ENCODE results near the gene C16orf96.
A peak's percentile ranks its signal among the peaks of the same experiment; 100 is the strongest.
"Not testable (repeated sequence)": the region's sequence is repeated elsewhere in the genome, so short reads cannot be mapped to it uniquely, and the experiment has no call there.

C16orf96 gene

DNA sequence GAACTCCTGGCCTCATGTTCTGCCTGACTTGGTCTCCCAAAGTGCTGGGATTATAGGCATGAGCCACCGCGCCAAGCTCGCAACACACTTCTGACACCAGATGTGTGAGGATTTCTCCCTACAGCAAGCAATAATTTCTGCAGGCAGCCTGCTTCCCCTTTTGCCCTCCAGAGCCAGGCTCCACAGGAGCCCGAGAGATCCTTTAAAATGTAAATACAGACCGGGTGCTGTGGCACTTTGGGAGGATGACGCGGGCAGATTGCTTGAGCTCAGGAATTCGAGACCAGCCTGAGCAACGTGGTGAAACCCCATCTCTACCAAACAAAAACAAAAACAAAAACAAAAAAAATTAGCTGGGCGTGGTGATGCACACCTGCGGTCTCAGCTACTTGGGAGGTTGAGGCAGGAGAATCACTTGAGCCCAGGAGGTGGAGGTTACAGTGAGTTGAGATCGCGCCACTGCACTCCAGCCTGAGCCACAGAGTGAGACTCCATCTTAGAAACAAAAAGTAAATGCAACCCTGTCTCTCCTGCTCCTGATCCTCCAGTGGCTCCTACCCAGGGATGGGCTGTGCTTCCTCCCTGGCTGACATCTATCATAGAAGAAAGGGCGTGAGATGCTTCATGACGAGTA is 14.7 kb downstream of the C16orf96 start:
- TF ChIP-seq, protein P1, sequence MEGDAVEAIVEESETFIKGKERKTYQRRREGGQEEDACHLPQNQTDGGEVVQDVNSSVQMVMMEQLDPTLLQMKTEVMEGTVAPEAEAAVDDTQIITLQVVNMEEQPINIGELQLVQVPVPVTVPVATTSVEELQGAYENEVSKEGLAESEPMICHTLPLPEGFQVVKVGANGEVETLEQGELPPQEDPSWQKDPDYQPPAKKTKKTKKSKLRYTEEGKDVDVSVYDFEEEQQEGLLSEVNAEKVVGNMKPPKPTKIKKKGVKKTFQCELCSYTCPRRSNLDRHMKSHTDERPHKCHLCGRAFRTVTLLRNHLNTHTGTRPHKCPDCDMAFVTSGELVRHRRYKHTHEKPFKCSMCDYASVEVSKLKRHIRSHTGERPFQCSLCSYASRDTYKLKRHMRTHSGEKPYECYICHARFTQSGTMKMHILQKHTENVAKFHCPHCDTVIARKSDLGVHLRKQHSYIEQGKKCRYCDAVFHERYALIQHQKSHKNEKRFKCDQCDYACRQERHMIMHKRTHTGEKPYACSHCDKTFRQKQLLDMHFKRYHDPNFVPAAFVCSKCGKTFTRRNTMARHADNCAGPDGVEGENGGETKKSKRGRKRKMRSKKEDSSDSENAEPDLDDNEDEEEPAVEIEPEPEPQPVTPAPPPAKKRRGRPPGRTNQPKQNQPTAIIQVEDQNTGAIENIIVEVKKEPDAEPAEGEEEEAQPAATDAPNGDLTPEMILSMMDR (conservative IDR thresholded peaks at IDR 0.05; ENCODE audit: control insufficient read depth, insufficient read depth, low read depth, low read length): no peak
- no peak for DNase-seq (ENCODE audit: low read depth)
- H3K4me3 ChIP-seq (ENCODE audit: control insufficient read depth, low read depth, low read length): no peak overlapping the region

DNA sequence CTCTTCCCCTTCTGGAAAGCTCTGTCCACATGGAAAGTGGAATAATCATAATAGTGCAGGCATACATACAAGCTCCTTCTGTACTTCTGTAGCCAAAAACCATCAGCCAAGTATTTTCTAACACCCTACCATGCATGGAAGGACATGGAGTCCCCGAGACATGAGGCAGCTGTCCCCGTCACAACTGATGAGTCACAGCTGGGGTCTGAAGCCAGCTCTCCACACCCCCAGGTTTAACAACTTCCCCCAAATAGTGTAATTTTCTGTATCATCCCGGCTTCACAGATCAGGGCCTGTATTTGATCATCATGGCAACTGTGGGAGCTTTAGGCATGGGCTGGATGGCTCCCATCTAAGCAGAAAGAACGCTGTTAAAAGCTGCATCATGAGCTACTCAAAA is 16.6 kb downstream of the C16orf96 start:
- no peak for DNase-seq (ENCODE audit: low read depth)
- no peak overlapping the region for H3K4me3 ChIP-seq (ENCODE audit: control insufficient read depth, low read depth, low read length)
- TF ChIP-seq, protein P1 (conservative IDR thresholded peaks at IDR 0.05; ENCODE audit: control insufficient read depth, insufficient read depth, low read depth, low read length): no peak

DNA sequence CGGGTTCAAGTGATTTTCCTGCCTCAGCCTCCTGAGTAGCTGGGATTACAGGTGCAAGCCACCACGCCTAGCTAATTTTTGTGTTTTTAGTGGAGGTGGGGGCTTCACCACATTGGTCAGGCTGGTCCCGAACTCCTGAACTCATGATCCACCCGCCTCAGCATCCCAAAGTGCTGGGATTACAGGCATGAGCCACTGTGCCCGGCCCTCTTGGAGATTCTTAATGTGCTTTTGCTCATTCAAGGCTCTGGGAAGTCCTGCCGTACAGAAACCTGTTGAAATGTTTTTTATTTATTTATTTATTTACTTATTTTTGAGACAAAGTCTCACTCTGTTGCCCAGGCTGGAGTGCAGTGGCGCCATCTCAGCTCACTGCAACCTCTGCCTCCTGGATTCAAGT is 17.8 kb downstream of the C16orf96 start:
- H3K4me3 ChIP-seq (ENCODE audit: control insufficient read depth, low read depth, low read length); DNase-seq (ENCODE audit: low read depth): not testable (repeated sequence)

DNA sequence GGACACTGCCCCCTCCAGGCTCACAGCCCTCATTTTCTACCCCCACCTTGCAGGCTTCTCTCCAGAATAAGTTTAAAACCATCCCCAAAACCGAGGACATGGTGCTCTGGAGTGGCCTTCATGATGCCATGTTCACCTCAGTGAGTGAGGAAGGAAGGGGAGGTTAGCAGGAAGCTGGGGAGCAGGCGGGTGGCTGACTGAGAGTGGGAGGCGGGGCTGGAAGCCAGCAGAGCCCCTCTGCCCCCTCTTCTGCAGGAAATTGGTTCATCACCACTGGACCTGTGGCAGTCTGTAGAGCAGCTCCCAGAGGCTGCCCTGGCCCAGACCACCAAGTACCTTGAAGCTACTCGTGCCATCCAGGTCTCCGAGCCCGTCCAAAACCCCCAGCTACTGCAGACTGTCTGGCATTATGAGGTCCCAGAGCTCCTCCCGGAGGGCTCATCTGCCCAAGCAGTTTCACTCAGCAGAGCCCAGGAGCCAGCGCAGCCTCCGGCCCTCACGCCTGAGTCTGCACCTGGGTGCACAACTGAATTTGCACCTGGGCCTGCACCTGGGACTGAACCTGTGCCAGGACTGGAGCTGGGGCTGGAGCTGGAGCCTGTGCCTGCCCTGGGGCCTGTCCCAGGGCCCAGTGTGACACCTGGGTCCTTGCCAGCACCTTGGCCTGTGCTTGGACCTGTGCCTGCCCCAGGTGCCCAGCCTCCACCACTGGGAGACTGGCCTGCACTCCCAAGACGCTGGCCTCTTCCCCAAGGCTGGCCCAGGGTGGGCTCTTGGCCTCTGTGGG is 19.0 kb downstream of the C16orf96 start:
- DNase-seq (ENCODE audit: low read depth): no peak
- TF ChIP-seq, protein P1 (conservative IDR thresholded peaks at IDR 0.05; ENCODE audit: control insufficient read depth, insufficient read depth, low read depth, low read length): no peak
- H3K4me3 ChIP-seq (ENCODE audit: control insufficient read depth, low read depth, low read length): no peak overlapping the region

DNA sequence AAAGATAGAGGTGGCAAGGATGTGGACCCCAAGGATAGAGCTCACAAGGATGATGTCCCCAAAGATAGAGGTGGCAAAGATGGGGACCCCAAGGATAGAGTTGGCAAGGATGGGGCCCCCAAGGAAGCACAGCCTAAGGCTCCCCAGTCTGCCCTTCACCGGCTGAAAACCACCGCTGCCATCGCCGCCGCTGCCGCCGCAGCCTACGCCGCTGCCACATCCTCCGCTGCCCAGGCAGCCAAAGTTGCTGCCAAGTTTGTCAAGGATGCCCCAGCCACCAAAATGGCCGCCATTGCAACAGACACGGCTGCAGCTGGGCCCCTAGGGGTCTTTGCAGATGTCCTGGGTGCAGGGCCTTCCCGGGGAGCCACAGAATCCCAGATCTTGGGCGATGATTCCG is 19.9 kb downstream of the C16orf96 start:
- no peak for DNase-seq (ENCODE audit: low read depth)
- no peak overlapping the region for H3K4me3 ChIP-seq (ENCODE audit: control insufficient read depth, low read depth, low read length)

DNA sequence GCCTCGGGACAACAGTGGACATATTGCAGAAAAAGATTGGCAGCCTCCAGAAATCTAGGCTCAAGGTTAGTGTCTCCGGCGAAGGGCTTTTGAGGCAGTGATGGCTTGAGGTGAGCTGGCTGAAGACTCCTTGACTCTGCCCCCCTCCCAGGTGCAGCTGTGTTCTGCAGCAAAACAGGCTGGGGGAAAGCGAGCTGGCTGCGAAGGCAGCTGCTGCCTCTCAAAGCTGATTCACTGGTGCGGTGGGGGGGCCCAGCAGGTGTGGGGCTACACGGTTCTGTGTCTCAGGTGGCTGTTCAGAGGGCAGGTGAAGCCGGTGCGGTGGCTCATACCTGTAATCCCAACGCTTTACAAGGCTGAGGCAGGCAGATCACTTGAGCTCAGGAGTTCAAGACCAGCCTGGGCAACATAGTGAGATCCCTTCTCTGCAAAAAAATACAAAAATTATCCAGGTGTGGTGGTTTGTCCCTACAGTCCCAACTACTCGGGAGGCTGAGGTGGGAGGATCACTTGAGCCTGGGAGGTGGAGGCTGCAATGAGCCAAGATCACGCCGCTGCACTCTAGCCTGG is 22.9 kb downstream of the C16orf96 start:
- no peak for DNase-seq (ENCODE audit: low read depth)
- no peak overlapping the region for H3K4me3 ChIP-seq (ENCODE audit: control insufficient read depth, low read depth, low read length)
- TF ChIP-seq, protein P1 (conservative IDR thresholded peaks at IDR 0.05; ENCODE audit: control insufficient read depth, insufficient read depth, low read depth, low read length): no peak

More for the DNA sequence above, 19.9 kb downstream of the C16orf96 start:
- TF ChIP-seq, protein P1 (conservative IDR thresholded peaks at IDR 0.05; ENCODE audit: control insufficient read depth, insufficient read depth, low read depth, low read length): no peak

DNA sequence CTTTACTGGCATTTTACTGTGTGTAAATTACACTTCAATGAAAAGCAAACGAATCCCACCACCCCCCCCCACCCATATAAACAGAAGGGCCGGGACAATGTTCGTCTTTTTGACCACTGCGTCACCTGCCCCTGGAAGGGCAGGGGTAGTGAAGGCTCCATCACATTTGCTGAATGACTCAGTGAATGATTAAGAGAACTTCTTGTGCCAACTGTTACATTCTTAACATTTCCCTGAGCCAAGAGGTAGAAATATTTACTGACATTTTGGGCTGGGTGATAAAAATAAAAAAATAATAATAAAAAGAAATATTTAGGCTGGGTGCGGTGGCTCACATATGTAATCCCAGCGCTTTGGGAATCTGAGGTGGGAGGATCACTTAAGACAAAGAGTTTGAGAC is 24.1 kb downstream of the C16orf96 start:
- peak; percentile 22 for DNase-seq (ENCODE audit: low read depth)
- TF ChIP-seq, protein P1 (conservative IDR thresholded peaks at IDR 0.05; ENCODE audit: control insufficient read depth, insufficient read depth, low read depth, low read length): no peak
- H3K4me3 ChIP-seq (ENCODE audit: control insufficient read depth, low read depth, low read length): no peak overlapping the region

Data from fibroblast of mammary gland (primary cell).